ENCODE measurements around the gene SORT1.
"Not testable (repeated sequence)": the region's sequence is repeated elsewhere in the genome, so short reads cannot be mapped to it uniquely, and the experiment has no call there.

The SORT1 gene

DNA sequence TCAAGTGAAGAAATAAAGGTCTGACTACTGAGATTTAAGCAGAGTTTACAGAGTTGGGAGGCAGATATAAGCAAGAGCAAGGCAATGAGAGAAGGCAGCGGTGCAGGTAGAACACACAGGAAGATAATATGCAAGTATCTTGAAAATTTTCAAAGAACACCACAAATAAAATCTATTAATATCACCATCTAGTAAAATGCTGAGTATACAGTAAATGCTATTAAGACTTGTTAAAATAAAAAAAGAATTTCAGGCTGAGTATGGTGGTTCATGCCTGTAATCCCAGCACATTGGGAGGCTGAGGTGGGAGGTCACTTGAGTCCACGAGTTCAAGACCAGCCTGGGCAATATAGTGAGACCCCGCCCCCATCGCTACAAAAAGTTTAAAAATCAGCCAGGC lies 20.0 kb downstream of the SORT1 start:
- no peak overlapping the region for H3K4me2 ChIP-seq (ENCODE audit: low read depth, low read length, poor library complexity, severe bottlenecking)
- no peaks in the 10 kb centered on the region for H3K79me2 ChIP-seq (ENCODE audit: insufficient read depth, low read length)
- TF ChIP-seq EZH2phosphoT487 (conservative IDR thresholded peaks at IDR 0.05; ENCODE audit: low read length), result no peak
- TF ChIP-seq, protein P1, sequence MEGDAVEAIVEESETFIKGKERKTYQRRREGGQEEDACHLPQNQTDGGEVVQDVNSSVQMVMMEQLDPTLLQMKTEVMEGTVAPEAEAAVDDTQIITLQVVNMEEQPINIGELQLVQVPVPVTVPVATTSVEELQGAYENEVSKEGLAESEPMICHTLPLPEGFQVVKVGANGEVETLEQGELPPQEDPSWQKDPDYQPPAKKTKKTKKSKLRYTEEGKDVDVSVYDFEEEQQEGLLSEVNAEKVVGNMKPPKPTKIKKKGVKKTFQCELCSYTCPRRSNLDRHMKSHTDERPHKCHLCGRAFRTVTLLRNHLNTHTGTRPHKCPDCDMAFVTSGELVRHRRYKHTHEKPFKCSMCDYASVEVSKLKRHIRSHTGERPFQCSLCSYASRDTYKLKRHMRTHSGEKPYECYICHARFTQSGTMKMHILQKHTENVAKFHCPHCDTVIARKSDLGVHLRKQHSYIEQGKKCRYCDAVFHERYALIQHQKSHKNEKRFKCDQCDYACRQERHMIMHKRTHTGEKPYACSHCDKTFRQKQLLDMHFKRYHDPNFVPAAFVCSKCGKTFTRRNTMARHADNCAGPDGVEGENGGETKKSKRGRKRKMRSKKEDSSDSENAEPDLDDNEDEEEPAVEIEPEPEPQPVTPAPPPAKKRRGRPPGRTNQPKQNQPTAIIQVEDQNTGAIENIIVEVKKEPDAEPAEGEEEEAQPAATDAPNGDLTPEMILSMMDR (IDR thresholded peaks at IDR 0.05; ENCODE audit: insufficient read depth, low read length, poor library complexity, severe bottlenecking), result no peak
- no peaks in the 10 kb centered on the region for H3K9me2 ChIP-seq (replicated peaks; ENCODE audit: insufficient read depth, low read length)
- no peak overlapping the region for H3K27ac ChIP-seq (ENCODE audit: low read depth, low read length)
- no peak overlapping the region for H3K4me3 ChIP-seq (ENCODE audit: insufficient read depth, low read length, poor library complexity, severe bottlenecking)
- H2AFZ ChIP-seq (ENCODE audit: low read depth, low read length, severe bottlenecking), result no peak overlapping the region
- no peaks in the 10 kb centered on the region for H4K20me1 ChIP-seq (ENCODE audit: low read depth, low read length)
- no peaks in the 10 kb centered on the region for H3K36me3 ChIP-seq (ENCODE audit: low read length)
- no peaks in the 10 kb centered on the region for H3K9me3 ChIP-seq (ENCODE audit: insufficient read depth, low read length)
- no peak overlapping the region for H3K9ac ChIP-seq (ENCODE audit: low read length)
- no peaks in the 10 kb centered on the region for H3K27me3 ChIP-seq (ENCODE audit: low read length)
- H3F3A ChIP-seq (ENCODE audit: insufficient read depth), result no peaks in the 10 kb centered on the region

DNA sequence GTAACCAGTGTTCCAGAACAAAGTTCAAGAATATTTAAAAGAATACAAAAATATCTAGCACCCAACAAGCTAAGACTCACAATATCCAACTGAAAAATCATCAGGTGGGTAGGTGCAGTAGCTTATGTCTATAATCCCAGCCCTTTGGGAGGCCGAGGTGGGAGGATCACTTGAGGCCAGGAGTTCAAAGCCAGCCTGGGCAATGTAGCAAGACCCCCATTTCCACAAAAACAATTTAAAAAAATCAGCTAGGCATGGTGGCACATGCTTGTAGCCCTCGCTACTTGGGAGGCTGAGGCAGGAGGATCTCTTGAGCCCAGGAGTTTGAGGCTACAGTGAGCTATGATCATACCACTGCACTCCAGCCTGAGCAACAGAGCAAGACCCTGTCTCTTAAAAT lies 24.0 kb downstream of the SORT1 start:
- not testable (repeated sequence) for H3K9ac ChIP-seq (ENCODE audit: low read length); H2AFZ ChIP-seq (ENCODE audit: low read depth, low read length, severe bottlenecking); H3K4me2 ChIP-seq (ENCODE audit: low read depth, low read length, poor library complexity, severe bottlenecking); H3K36me3 ChIP-seq (ENCODE audit: low read length); H3K27me3 ChIP-seq (ENCODE audit: low read length); H3K9me3 ChIP-seq (ENCODE audit: insufficient read depth, low read length); H3F3A ChIP-seq (ENCODE audit: insufficient read depth); H3K79me2 ChIP-seq (ENCODE audit: insufficient read depth, low read length); H3K4me3 ChIP-seq (ENCODE audit: insufficient read depth, low read length, poor library complexity, severe bottlenecking); H4K20me1 ChIP-seq (ENCODE audit: low read depth, low read length); H3K27ac ChIP-seq (ENCODE audit: low read depth, low read length); H3K9me2 ChIP-seq (replicated peaks; ENCODE audit: insufficient read depth, low read length)

DNA sequence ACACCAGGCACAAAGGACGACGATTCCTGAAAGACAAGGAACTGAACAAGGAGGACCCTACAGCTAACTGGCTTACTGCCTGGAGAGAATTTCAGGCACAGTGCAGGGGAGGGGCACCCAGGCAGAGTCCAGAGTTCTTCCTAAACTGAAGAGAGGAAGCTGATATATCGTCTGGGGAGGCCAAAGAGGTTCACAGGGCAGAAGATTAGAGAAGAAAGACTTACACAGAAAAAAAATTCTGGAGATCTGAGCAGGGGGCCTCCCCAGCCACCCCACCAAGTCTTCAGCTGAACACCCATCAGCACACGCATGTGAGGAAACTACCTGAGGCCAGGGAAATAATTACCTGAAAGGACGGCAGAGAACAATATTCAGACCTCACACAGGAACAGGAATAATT lies 24.6 kb downstream of the SORT1 start:
- no peak overlapping the region for H3K27ac ChIP-seq (ENCODE audit: low read depth, low read length)
- H3K4me2 ChIP-seq (ENCODE audit: low read depth, low read length, poor library complexity, severe bottlenecking), result no peak overlapping the region

DNA sequence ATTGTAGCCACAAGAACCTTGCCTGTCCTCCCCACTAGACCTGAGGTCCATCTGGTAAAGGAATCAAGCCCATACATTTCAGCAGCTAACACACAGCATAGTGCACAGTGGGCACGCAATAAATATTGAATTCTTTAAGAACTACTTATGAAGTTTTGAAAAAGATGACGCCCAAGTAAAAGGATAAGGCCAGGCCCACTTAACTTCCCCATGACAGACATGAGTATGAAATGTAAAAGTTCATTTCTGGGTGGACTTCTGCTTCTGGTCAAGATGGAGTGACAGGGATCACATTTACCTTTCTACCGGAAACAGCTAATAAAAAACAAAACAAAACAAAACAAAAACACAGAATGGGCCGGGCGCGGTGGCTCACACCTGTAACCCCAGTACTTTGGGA lies 25.4 kb downstream of the SORT1 start:
- Histone ChIP-seq H3K9ac (ENCODE audit: low read length) (no peak overlapping the region), H3K9me3 (ENCODE audit: insufficient read depth, low read length) (no peaks in the 10 kb centered on the region), H3K27me3 (ENCODE audit: low read length) (no peaks in the 10 kb centered on the region), H3F3A (ENCODE audit: insufficient read depth) (no peaks in the 10 kb centered on the region), H3K79me2 (ENCODE audit: insufficient read depth, low read length) (no peaks in the 10 kb centered on the region), H3K4me3 (ENCODE audit: insufficient read depth, low read length, poor library complexity, severe bottlenecking) (no peak overlapping the region), H4K20me1 (ENCODE audit: low read depth, low read length) (no peaks in the 10 kb centered on the region), H3K9me2 (replicated peaks; ENCODE audit: insufficient read depth, low read length) (no peaks in the 10 kb centered on the region), H3K36me3 (ENCODE audit: low read length) (no peaks in the 10 kb centered on the region), H3K27ac (ENCODE audit: low read depth, low read length) (no peak overlapping the region), H2AFZ (ENCODE audit: low read depth, low read length, severe bottlenecking) (no peak overlapping the region), H3K4me2 (ENCODE audit: low read depth, low read length, poor library complexity, severe bottlenecking) (no peak overlapping the region)
- TF ChIP-seq EZH2phosphoT487 (conservative IDR thresholded peaks at IDR 0.05; ENCODE audit: low read length), result no peak
- TF ChIP-seq, protein P1 (IDR thresholded peaks at IDR 0.05; ENCODE audit: insufficient read depth, low read length, poor library complexity, severe bottlenecking), result no peak

More for the DNA sequence above, 24.6 kb downstream of the SORT1 start:
- H3K27me3 ChIP-seq (ENCODE audit: low read length), result no peaks in the 10 kb centered on the region
- no peak overlapping the region for H2AFZ ChIP-seq (ENCODE audit: low read depth, low read length, severe bottlenecking)
- no peaks in the 10 kb centered on the region for H3K9me3 ChIP-seq (ENCODE audit: insufficient read depth, low read length)
- no peaks in the 10 kb centered on the region for H3K36me3 ChIP-seq (ENCODE audit: low read length)
- H4K20me1 ChIP-seq (ENCODE audit: low read depth, low read length), result no peaks in the 10 kb centered on the region
- H3K9me2 ChIP-seq (replicated peaks; ENCODE audit: insufficient read depth, low read length), result no peaks in the 10 kb centered on the region
- TF ChIP-seq, protein P1 (IDR thresholded peaks at IDR 0.05; ENCODE audit: insufficient read depth, low read length, poor library complexity, severe bottlenecking), result no peak
- no peak for TF ChIP-seq EZH2phosphoT487 (conservative IDR thresholded peaks at IDR 0.05; ENCODE audit: low read length)
- H3K79me2 ChIP-seq (ENCODE audit: insufficient read depth, low read length), result no peaks in the 10 kb centered on the region
- no peak overlapping the region for H3K4me3 ChIP-seq (ENCODE audit: insufficient read depth, low read length, poor library complexity, severe bottlenecking)
- H3K9ac ChIP-seq (ENCODE audit: low read length), result no peak overlapping the region
- no peaks in the 10 kb centered on the region for H3F3A ChIP-seq (ENCODE audit: insufficient read depth)

Data from SU-DHL-6 (cell line).